Osteoblast (primary cell): ENCODE measurements around the gene VSTM2B. TPM values are rescaled to one million over a fixed set of nuclear protein-coding genes. Genes with fewer than 3 reads are reported as not detected.
A peak's percentile ranks its signal among the peaks of the same experiment; 100 is the strongest.

Experiments
- DNase-seq: peaks from one replicate; pipeline ENCODE4 v3.0.0; 2011; ENCODE audit warnings: low spot score, mixed read lengths; ENCODE audit not compliant: insufficient read length; ENCODE audit errors: missing footprints
- H2AFZ ChIP-seq: 2 replicates; pipeline ENCODE4 v1.6.0; 2011; ENCODE audit warnings: mild to moderate bottlenecking, low read length
- H3K27ac ChIP-seq: 2 replicates; pipeline ENCODE4 v1.5.1; 2011; ENCODE audit warnings: mild to moderate bottlenecking, low read depth, low read length, moderate library complexity
- H3K27me3 ChIP-seq: 2 replicates; pipeline ENCODE4 v1.6.0; 2012; ENCODE audit warnings: mild to moderate bottlenecking, control low read depth, inconsistent platforms, low read length, moderate library complexity; ENCODE audit not compliant: insufficient read depth
- H3K36me3 ChIP-seq: 2 replicates; pipeline ENCODE4 v1.5.1; 2011; ENCODE audit warnings: mild to moderate bottlenecking, low read length, control low read depth, moderate library complexity; ENCODE audit not compliant: insufficient read depth
- H3K4me1 ChIP-seq: 2 replicates; pipeline ENCODE4 v1.5.1; 2011; ENCODE audit warnings: mild to moderate bottlenecking, low read length, control low read depth, moderate library complexity; ENCODE audit not compliant: insufficient read depth
- H3K4me2 ChIP-seq: 2 replicates; pipeline ENCODE4 v1.6.0; 2011; ENCODE audit warnings: mild to moderate bottlenecking, low read length; ENCODE audit not compliant: insufficient read depth
- H3K4me3 ChIP-seq: fragments of 200-600 bp; sonication (generic); 3 replicates; pipeline ENCODE4 v1.5.1; 2012; ENCODE audit warnings: mild to moderate bottlenecking, low read length, inconsistent platforms; ENCODE audit not compliant: insufficient read depth
- H3K79me2 ChIP-seq: 2 replicates; pipeline ENCODE4 v1.6.0; 2012; ENCODE audit warnings: mild to moderate bottlenecking, low read length, control low read depth, inconsistent platforms; ENCODE audit not compliant: insufficient read depth
- H3K9me3 ChIP-seq: 2 replicates; pipeline ENCODE4 v1.5.1; 2011; ENCODE audit warnings: low read depth, low read length, control low read depth
- H4K20me1 ChIP-seq: 2 replicates; pipeline ENCODE4 v1.6.0; 2012; ENCODE audit warnings: mild to moderate bottlenecking, low read length, control low read depth; ENCODE audit not compliant: insufficient read depth
- CTCF ChIP-seq: IDR thresholded peaks from 2 replicates; pipeline ENCODE4 v1.5.1; 2011; ENCODE audit warnings: mild to moderate bottlenecking, low read depth, low read length, moderate library complexity; ENCODE audit errors: extremely low read depth
- total RNA-seq: library from RNA; depleted of rRNA; stranded (reverse); fragments of >200 nt; gene quantifications from 2 replicates; pipeline ENCODE4 v1.2.3, GENCODE V29; 2012

VSTM2B gene
- total RNA-seq, 1 donor: not detected

GRCh38 chr19:29501816-29502580 is 23.8 kb upstream of the VSTM2B start:
- no peaks in the 10 kb centered on the region for H3K79me2 ChIP-seq
- no peak overlapping the region for H3K4me2 ChIP-seq
- no peak overlapping the region for H2AFZ ChIP-seq
- no peak overlapping the region for H3K27ac ChIP-seq
- H3K9me3 ChIP-seq: no peaks in the 10 kb centered on the region
- no peak for TF ChIP-seq CTCF
- peak; percentile 77 for DNase-seq
- no peaks in the 10 kb centered on the region for H4K20me1 ChIP-seq
- H3K4me1 ChIP-seq: no peaks in the 10 kb centered on the region
- no peaks in the 10 kb centered on the region for H3K27me3 ChIP-seq
- H3K36me3 ChIP-seq: no peaks in the 10 kb centered on the region
- H3K4me3 ChIP-seq: no peak overlapping the region

- H3K4me3 ChIP-seq: no peak overlapping the region
- H2AFZ ChIP-seq: no peak overlapping the region
- no peaks in the 10 kb centered on the region for H3K9me3 ChIP-seq
- H3K4me1 ChIP-seq: no peaks in the 10 kb centered on the region
- H3K27ac ChIP-seq: no peak overlapping the region
- DNase-seq: peak; percentile 53
- no peaks in the 10 kb centered on the region for H4K20me1 ChIP-seq
- no peaks in the 10 kb centered on the region for H3K27me3 ChIP-seq
- no peak overlapping the region for H3K4me2 ChIP-seq
- no peaks in the 10 kb centered on the region for H3K79me2 ChIP-seq
- H3K36me3 ChIP-seq: no peaks in the 10 kb centered on the region
- TF ChIP-seq CTCF: no peak
Measured at GRCh38 chr19:29502581-29502850, 23.3 kb upstream of the VSTM2B start.

DNA sequence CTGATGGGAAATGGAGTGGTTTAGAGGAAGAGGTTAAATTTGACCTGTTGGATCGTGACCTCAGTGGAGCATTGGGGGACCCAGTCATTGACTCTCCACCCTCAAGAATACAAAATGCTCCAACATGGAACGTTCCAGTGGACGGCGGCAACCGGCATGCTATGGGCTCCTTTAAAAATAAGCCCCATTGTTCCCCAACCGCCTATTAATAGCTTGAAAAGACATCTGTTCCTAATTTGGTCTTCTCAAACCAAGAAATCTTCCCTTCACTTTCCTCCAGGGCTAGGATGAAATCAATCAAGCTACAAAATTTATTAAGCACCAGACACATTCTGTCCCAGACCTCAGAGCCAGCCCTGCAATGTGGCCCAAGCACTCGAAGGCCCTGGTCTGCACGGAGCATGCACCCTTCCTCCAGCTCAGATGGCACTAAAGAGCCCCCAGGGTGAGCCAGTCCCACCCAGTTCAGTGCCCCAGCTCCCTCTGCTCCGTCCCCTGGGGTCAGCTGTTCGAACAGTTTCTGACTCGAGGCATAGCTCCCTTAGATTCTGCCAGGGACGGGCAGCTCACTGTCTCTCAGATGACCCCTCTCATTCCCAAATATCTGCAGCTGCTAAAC is 22.5 kb upstream of the VSTM2B start:
- Histone ChIP-seq H3K36me3 (no peaks in the 10 kb centered on the region), H2AFZ (no peak overlapping the region), H3K27ac (no peak overlapping the region), H3K79me2 (no peaks in the 10 kb centered on the region), H3K4me3 (no peak overlapping the region), H4K20me1 (no peaks in the 10 kb centered on the region), H3K27me3 (no peaks in the 10 kb centered on the region), H3K4me2 (no peak overlapping the region), H3K4me1 (no peaks in the 10 kb centered on the region), H3K9me3 (no peaks in the 10 kb centered on the region)
- peak; percentile 38 for DNase-seq
- TF ChIP-seq CTCF: no peak

DNA sequence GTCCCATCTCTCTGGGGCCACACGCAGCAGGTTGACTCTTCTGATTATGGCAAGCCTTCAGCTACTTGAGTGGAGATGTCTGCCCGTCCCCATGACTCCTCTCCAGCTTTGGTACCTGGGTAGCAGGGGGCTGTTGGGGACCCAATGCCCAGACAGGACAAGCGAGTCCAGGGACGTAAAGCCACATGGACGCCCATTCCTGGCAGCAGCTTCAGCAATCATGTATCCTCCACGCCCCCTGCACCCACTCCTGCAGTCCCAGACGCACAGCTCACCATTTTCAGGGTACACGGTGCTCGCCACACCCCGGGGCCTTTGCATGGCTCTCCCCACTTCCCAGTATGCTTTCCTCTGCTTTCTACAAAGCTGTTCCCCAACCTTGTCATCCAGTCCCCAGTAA is 22.0 kb upstream of the VSTM2B start:
- H3K36me3 ChIP-seq: no peaks in the 10 kb centered on the region
- no peaks in the 10 kb centered on the region for H3K79me2 ChIP-seq
- no peak overlapping the region for H3K27ac ChIP-seq
- H3K4me3 ChIP-seq: no peak overlapping the region
- H3K9me3 ChIP-seq: no peaks in the 10 kb centered on the region
- H2AFZ ChIP-seq: no peak overlapping the region
- TF ChIP-seq CTCF: no peak
- no peaks in the 10 kb centered on the region for H3K27me3 ChIP-seq
- no peaks in the 10 kb centered on the region for H3K4me1 ChIP-seq
- peak; percentile 69 for DNase-seq
- no peaks in the 10 kb centered on the region for H4K20me1 ChIP-seq
- H3K4me2 ChIP-seq: no peak overlapping the region
